Naive thymus-derived CD8-positive, alpha-beta T cell (primary cell): ENCODE data around the gene ACR. TPM values are rescaled to one million over a fixed set of nuclear protein-coding genes. Genes with fewer than 3 reads are reported as not detected.

Source experiments
- ATAC-seq, 2 donors: fragments of 150-1000 bp; cut with Tn5 transposase in 1 of 2; sonication (Bioruptor Pico), chemical (Tn5 transposase) in 1 of 2; 1 replicate in 1 of 2; 2 replicates in 1 of 2; pipeline ENCODE4 v1.10.0; 2021; ENCODE audit warnings: mild to moderate bottlenecking in 2 of 2, moderate library complexity in 2 of 2
- POLR2A ChIA-PET: fragments of 350-600 bp; sonication (Branson Sonifier 250); formaldehyde crosslinking; loops from one replicate; lab custom pipeline; 2021; ENCODE audit warnings: antibody characterized with exemption; lab: Charles Lee
- DNase-seq, 10 donors: peaks; one replicate each; pipeline versions ENCODE4 v3.0.0 to v3.0.0-alpha.2; 2020 to 2022
- H3K27ac Mint-ChIP-seq, 10 donors: one replicate each; pipeline ENCODE4 v1.8.0; 2020 to 2022; ENCODE audit warnings: mild to moderate bottlenecking in 10 of 10, mixed read lengths in 10 of 10, moderate library complexity in 4 of 10, inconsistent platforms in 1 of 10
- H3K27me3 Mint-ChIP-seq, 5 donors: one replicate each; pipeline ENCODE4 v1.8.0; 2021 to 2022; ENCODE audit warnings: mixed read lengths in 5 of 5
- H3K36me3 Mint-ChIP-seq, 3 donors: one replicate each; pipeline ENCODE4 v1.8.0; 2020 to 2022; ENCODE audit warnings: mixed read lengths in 3 of 3, mild to moderate bottlenecking in 2 of 3, inconsistent platforms in 1 of 3
- H3K4me1 Mint-ChIP-seq, 4 donors: one replicate each; pipeline ENCODE4 v1.8.0; 2021 to 2022; ENCODE audit warnings: mixed read lengths in 4 of 4
- H3K4me3 Mint-ChIP-seq, 10 donors: one replicate each; pipeline ENCODE4 v1.8.0; 2020 to 2022; ENCODE audit warnings: mild to moderate bottlenecking in 10 of 10, mixed read lengths in 10 of 10, moderate library complexity in 6 of 10, inconsistent platforms in 1 of 10
- H3K9me3 Mint-ChIP-seq, 9 donors: one replicate each; pipeline ENCODE4 v1.8.0; 2020 to 2022; ENCODE audit warnings: mixed read lengths in 9 of 9, mild to moderate bottlenecking in 3 of 9, inconsistent platforms in 1 of 9, moderate library complexity in 1 of 9
- polyA plus RNA-seq, 3 donors: library from polyadenylated mRNA; unstranded; fragments of 300-500 nt; fragmentation: Illumina TruSeq; gene quantifications; one replicate each; pipeline ENCODE4 v1.2.3, GENCODE V29; 2021
- total RNA-seq, 8 experiments: library from RNA in 2 of 8; stranded (reverse) in 2 of 8; gene quantifications; one replicate each; pipeline ENCODE4 v1.2.3 and lab custom pipeline; 2021 to 2026

The ACR gene
- total and polyA plus RNA-seq, 5 experiments from 2014 or later: not detected

GRCh38 chr22:50723991-50724390 lies 14.0 kb upstream of the ACR start:
- ATAC-seq: no peak
- H3K36me3 Mint-ChIP-seq: no peaks in the 10 kb centered on the region
- DNase-seq: no peak

GRCh38 chr22:50724616-50725015 lies 13.4 kb upstream of the ACR start:
- POLR2A ChIA-PET: no interaction called here
- Mint-ChIP-seq H3K27me3 (no peaks in the 10 kb centered on the region), H3K27ac (no peak overlapping the region), H3K9me3 (no peaks in the 10 kb centered on the region), H3K4me3 (no peak overlapping the region), H3K36me3 (no peaks in the 10 kb centered on the region), H3K4me1 (peaks cover 0 to 5% (median 2%) of the 10 kb centered on the region in 4 donors)
- no peak for ATAC-seq
- peak in 1 of 10 donors; percentile 28 for DNase-seq

More at GRCh38 chr22:50723991-50724390, 14.0 kb upstream of the ACR start:
- Mint-ChIP-seq H3K27me3 (no peaks in the 10 kb centered on the region), H3K9me3 (no peaks in the 10 kb centered on the region), H3K4me1 (peaks cover 0 to 5% (median 2%) of the 10 kb centered on the region in 4 donors), H3K4me3 (no peak overlapping the region), H3K27ac (peak overlapping the region in 1 of 10 donors; percentile 9)
- POLR2A ChIA-PET: no interaction called here

- POLR2A ChIA-PET: no interaction called here
- no peaks in the 10 kb centered on the region for H3K36me3 Mint-ChIP-seq
- H3K9me3 Mint-ChIP-seq: no peaks in the 10 kb centered on the region
- ATAC-seq: no peak
- H3K27me3 Mint-ChIP-seq: no peaks in the 10 kb centered on the region
- peak in 1 of 10 donors; percentile 46 for DNase-seq
- no peak overlapping the region for H3K27ac Mint-ChIP-seq
- H3K4me3 Mint-ChIP-seq: no peak overlapping the region
- H3K4me1 Mint-ChIP-seq: peaks cover 0 to 5% (median 2%) of the 10 kb centered on the region in 4 donors
Observed at GRCh38 chr22:50725597-50725996, 12.4 kb upstream of the ACR start.

GRCh38 chr22:50726643-50727340 lies 11.2 kb upstream of the ACR start:
- peak overlapping the region in 4 of 10 donors; percentile 30 to 77 (median 60) for H3K27ac Mint-ChIP-seq
- no peak for ATAC-seq
- POLR2A ChIA-PET: no interaction called here
- peaks cover 0 to 5% (median 2%) of the 10 kb centered on the region in 4 donors for H3K4me1 Mint-ChIP-seq
- no peaks in the 10 kb centered on the region for H3K27me3 Mint-ChIP-seq
- H3K9me3 Mint-ChIP-seq: no peaks in the 10 kb centered on the region
- peak in 1 of 10 donors; percentile 41 for DNase-seq
- no peaks in the 10 kb centered on the region for H3K36me3 Mint-ChIP-seq
- H3K4me3 Mint-ChIP-seq: no peak overlapping the region

- peaks cover 3 to 10% (median 5%) of the 10 kb centered on the region in 4 donors for H3K4me1 Mint-ChIP-seq
Observed at GRCh38 chr22:50727678-50728522, 10.1 kb upstream of the ACR start.

GRCh38 chr22:50728523-50728931 lies 9.5 kb upstream of the ACR start:
- DNase-seq: peak in 1 of 10 donors; percentile 49
- Mint-ChIP-seq H3K27me3 (no peaks in the 10 kb centered on the region), H3K4me3 (no peak overlapping the region), H3K36me3 (no peaks in the 10 kb centered on the region), H3K27ac (no peak overlapping the region), H3K9me3 (no peaks in the 10 kb centered on the region), H3K4me1 (peaks cover 3 to 10% (median 6%) of the 10 kb centered on the region in 4 donors)
- POLR2A ChIA-PET: no interaction called here
- no peak for ATAC-seq

More at GRCh38 chr22:50727678-50728522, 10.1 kb upstream of the ACR start:
- Mint-ChIP-seq H3K9me3 (no peaks in the 10 kb centered on the region), H3K27ac (no peak overlapping the region), H3K36me3 (no peaks in the 10 kb centered on the region), H3K27me3 (no peaks in the 10 kb centered on the region), H3K4me3 (no peak overlapping the region)
- POLR2A ChIA-PET: no interaction called here
- DNase-seq (peak in 1 of 10 donors; percentile 42), ATAC-seq (no peak)

- ATAC-seq: no peak
- peak in 1 of 10 donors; percentile 53 for DNase-seq
- no peaks in the 10 kb centered on the region for H3K27me3 Mint-ChIP-seq
- H3K27ac Mint-ChIP-seq: no peak overlapping the region
- no peaks in the 10 kb centered on the region for H3K9me3 Mint-ChIP-seq
- no peak overlapping the region for H3K4me3 Mint-ChIP-seq
- H3K36me3 Mint-ChIP-seq: no peaks in the 10 kb centered on the region
- peaks cover 2 to 10% (median 6%) of the 10 kb centered on the region in 4 donors for H3K4me1 Mint-ChIP-seq
- POLR2A ChIA-PET: no interaction called here
Observed at GRCh38 chr22:50729391-50730012, 8.5 kb upstream of the ACR start.

- Mint-ChIP-seq H3K4me3 (no peak overlapping the region), H3K4me1 (peaks cover 2 to 10% (median 6%) of the 10 kb centered on the region in 4 donors), H3K27me3 (no peaks in the 10 kb centered on the region), H3K27ac (peak overlapping the region in 1 of 10 donors; percentile 65), H3K9me3 (no peaks in the 10 kb centered on the region), H3K36me3 (no peaks in the 10 kb centered on the region)
- ATAC-seq (no peak), DNase-seq (peak in 1 of 10 donors; percentile 41)
- POLR2A ChIA-PET: no interaction called here
Observed at GRCh38 chr22:50730013-50730891, 7.8 kb upstream of the ACR start.

- H3K27me3 Mint-ChIP-seq: no peaks in the 10 kb centered on the region
- POLR2A ChIA-PET: interaction anchor here (1.6 kb wide), 1 partner anchor 26 kb away, joined by 7 read pairs; no protein-coding TSS in a partner anchor
- ATAC-seq: no peak
Observed at GRCh38 chr22:50730941-50731661, 6.9 kb upstream of the ACR start.

GRCh38 chr22:50731811-50732624 lies 6.0 kb upstream of the ACR start:
- no peak overlapping the region for H3K4me3 Mint-ChIP-seq
- POLR2A ChIA-PET: interaction anchor here (1.6 kb wide), 1 partner anchor 25 kb away, joined by 7 read pairs; no protein-coding TSS in a partner anchor
- peaks cover 2 to 12% (median 6%) of the 10 kb centered on the region in 4 donors for H3K4me1 Mint-ChIP-seq
- no peaks in the 10 kb centered on the region for H3K36me3 Mint-ChIP-seq
- no peaks in the 10 kb centered on the region for H3K9me3 Mint-ChIP-seq
- ATAC-seq: peak; percentile 98 to 99
- H3K27me3 Mint-ChIP-seq: no peaks in the 10 kb centered on the region
- H3K27ac Mint-ChIP-seq: peak overlapping the region in 2 of 10 donors; percentile 48 to 66
- peak; percentile 35 to 79 (median 50) for DNase-seq

More at GRCh38 chr22:50730941-50731661, 6.9 kb upstream of the ACR start:
- peaks cover 2 to 10% (median 6%) of the 10 kb centered on the region in 4 donors for H3K4me1 Mint-ChIP-seq
- H3K36me3 Mint-ChIP-seq: no peaks in the 10 kb centered on the region
- peak in 1 of 10 donors; percentile 55 for DNase-seq
- no peak overlapping the region for H3K4me3 Mint-ChIP-seq
- no peak overlapping the region for H3K27ac Mint-ChIP-seq
- no peaks in the 10 kb centered on the region for H3K9me3 Mint-ChIP-seq
